C4-2B (cell line): ENCODE data around the gene SLC4A9.

Experiments
- ZFX ChIP-seq: fragments of 450-650 bp; IDR thresholded peaks from 2 replicates; pipeline ENCODE4 v1.6.1; 2017
- TF ChIP-seq, protein P1 (sequence below): fragments of 450-650 bp; conservative IDR thresholded peaks from 2 replicates; pipeline ENCODE4 v1.5.1; 2017; ENCODE audit warnings: mild to moderate bottlenecking

DNA sequence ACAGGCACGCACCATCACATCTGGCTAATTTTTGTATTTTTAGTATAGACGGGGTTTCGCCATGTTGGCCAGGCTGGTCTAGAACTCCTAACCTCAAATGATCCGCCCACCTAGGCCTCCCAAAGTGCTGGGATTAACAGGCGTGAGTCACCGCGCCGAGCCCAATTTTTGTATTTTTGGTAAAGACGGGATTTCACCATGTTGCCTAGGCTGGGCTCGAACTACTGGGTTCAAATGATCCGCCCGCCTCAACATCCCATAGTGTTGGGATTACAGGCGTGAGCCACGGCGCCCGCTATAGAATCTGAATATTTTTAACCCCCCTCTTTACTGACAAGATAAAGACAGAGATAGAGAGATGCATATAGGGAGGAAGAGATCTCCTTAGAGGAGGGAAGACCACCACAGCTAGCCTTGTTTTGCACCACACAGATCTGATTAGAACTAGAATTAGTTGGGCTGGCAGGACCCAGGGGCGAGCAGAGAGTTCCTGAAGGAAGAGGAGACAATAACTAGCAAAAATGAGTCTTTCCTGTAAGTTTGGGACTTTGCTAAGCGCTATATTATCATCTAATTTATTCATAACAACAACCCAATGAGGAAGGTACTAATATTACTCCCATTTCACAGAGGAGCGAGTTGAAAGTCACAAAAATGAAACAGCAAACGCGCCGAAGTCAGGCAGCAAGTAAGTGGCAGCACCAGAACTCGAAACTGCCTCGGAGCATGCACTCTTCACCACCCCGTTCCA, 40.2 kb downstream of the SLC4A9 start:
- TF ChIP-seq, protein P1, sequence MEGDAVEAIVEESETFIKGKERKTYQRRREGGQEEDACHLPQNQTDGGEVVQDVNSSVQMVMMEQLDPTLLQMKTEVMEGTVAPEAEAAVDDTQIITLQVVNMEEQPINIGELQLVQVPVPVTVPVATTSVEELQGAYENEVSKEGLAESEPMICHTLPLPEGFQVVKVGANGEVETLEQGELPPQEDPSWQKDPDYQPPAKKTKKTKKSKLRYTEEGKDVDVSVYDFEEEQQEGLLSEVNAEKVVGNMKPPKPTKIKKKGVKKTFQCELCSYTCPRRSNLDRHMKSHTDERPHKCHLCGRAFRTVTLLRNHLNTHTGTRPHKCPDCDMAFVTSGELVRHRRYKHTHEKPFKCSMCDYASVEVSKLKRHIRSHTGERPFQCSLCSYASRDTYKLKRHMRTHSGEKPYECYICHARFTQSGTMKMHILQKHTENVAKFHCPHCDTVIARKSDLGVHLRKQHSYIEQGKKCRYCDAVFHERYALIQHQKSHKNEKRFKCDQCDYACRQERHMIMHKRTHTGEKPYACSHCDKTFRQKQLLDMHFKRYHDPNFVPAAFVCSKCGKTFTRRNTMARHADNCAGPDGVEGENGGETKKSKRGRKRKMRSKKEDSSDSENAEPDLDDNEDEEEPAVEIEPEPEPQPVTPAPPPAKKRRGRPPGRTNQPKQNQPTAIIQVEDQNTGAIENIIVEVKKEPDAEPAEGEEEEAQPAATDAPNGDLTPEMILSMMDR, result no peak
- no peak for TF ChIP-seq ZFX
